Prostate gland (tissue), 2 donors: ENCODE results near the gene PIK3CG. TPM values are rescaled to one million over a fixed set of nuclear protein-coding genes. Genes with fewer than 3 reads are reported as not detected.

ENCODE experiments used
- DNase-seq: peaks from one replicate; pipeline ENCODE4 v3.0.0-alpha.2; 2019; ENCODE audit warnings: low spot score
- H3K27ac ChIP-seq, 2 donors: fragments of 200-600 bp; sonication (generic); 2 replicates each; pipeline ENCODE4 v1.5.1; 2017 to 2019
- H3K27me3 ChIP-seq: fragments of 200-600 bp; sonication (generic); replicated peaks from 2 replicates; pipeline ENCODE4 v1.5.1; 2019; ENCODE audit not compliant: insufficient read depth
- H3K36me3 ChIP-seq, 2 donors: fragments of 200-600 bp; sonication (generic); 1 replicate in 1 of 2; 2 replicates in 1 of 2; pipeline versions ENCODE4 v1.5.1 to v1.8.1; 2017 to 2019
- H3K4me1 ChIP-seq: fragments of 200-600 bp; sonication (generic); replicated peaks from 2 replicates; pipeline ENCODE4 v1.5.1; 2019
- H3K4me3 ChIP-seq, 2 donors: fragments of 200-600 bp; sonication (generic); 2 replicates each; pipeline ENCODE4 v1.5.1; 2017 to 2019
- H3K9me3 ChIP-seq: fragments of 200-600 bp; sonication (generic); 2 replicates; pipeline ENCODE4 v1.5.1; 2017
- POLR2A ChIP-seq: fragments of 450-650 bp; IDR thresholded peaks from one replicate; pipeline ENCODE4 v1.6.1; 2016; ENCODE audit warnings: antibody characterized with exemption, mild to moderate bottlenecking
- POLR2AphosphoS5 ChIP-seq: sonication (generic); formaldehyde crosslinking; IDR thresholded peaks from one replicate; pipeline ENCODE4 v1.6.1; 2017; ENCODE audit warnings: antibody characterized with exemption
- WGBS: methylation state at CpG from one replicate; pipeline ENCODE4 v1.1.5; 2018; 5-methylcytosine and 5-hydroxymethylcytosine counted together
- intact Hi-C: fragments of 100-400 bp; cut with DNase I; formaldehyde crosslinking; loops from one replicate; pipeline ENCODE4 v1.14.2; 2022
- total RNA-seq, 2 donors: library from RNA; depleted of rRNA; stranded (reverse); fragments of >200 nt; gene quantifications; one replicate each; pipeline ENCODE4 v1.1.0, GENCODE V29; 2016
- TF ChIP-seq, protein P1 (sequence below), 4 experiments: fragments of 200-600 bp in 2 of 4; fragments of 450-650 bp in 2 of 4; sonication (generic) in 2 of 4; IDR thresholded peaks; 1 replicate in 3 of 4; 2 replicates in 1 of 4; pipeline ENCODE4 v1.5.1; 2016 to 2019; ENCODE audit warnings: antibody characterized with exemption in 4 of 4, mild to moderate bottlenecking in 2 of 4, moderate library complexity in 2 of 4

The PIK3CG gene
- total RNA-seq, 2 donors from 2014 or later, result 0.87 to 5.1 TPM

DNA sequence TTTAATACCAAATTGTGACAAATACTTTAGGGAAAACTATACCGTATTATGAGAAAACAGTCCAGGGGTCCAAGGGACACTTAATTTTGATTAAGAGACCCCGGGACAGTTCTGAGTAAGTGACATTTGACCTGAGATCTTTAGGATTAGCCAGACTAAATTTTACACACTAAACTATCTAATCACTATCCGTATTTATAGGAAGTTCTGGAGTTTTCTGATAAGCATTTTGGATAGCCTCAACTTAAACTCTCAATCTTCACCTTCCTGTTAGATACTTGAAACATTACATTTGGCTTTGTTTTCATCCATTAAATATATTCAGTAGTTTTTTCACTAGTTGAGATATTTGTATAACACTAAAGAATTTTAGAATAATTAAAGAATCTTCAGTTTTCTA, 5.4 kb downstream of the PIK3CG start:
- no peaks in the 10 kb centered on the region for H3K4me1 ChIP-seq
- 64% methylated on average over 3 of the region's 3 CpGs for WGBS
- no peaks in the 10 kb centered on the region for H3K9me3 ChIP-seq
- DNase-seq, result no peak
- H3K27me3 ChIP-seq, result no peaks in the 10 kb centered on the region
- no peaks in the 10 kb centered on the region for H3K36me3 ChIP-seq
- intact Hi-C loops, result no loop called here
- no peak overlapping the region for H3K27ac ChIP-seq
- no peak overlapping the region for H3K4me3 ChIP-seq
- TF ChIP-seq POLR2AphosphoS5 (no peak), POLR2A (no peak)
- TF ChIP-seq, protein P1, sequence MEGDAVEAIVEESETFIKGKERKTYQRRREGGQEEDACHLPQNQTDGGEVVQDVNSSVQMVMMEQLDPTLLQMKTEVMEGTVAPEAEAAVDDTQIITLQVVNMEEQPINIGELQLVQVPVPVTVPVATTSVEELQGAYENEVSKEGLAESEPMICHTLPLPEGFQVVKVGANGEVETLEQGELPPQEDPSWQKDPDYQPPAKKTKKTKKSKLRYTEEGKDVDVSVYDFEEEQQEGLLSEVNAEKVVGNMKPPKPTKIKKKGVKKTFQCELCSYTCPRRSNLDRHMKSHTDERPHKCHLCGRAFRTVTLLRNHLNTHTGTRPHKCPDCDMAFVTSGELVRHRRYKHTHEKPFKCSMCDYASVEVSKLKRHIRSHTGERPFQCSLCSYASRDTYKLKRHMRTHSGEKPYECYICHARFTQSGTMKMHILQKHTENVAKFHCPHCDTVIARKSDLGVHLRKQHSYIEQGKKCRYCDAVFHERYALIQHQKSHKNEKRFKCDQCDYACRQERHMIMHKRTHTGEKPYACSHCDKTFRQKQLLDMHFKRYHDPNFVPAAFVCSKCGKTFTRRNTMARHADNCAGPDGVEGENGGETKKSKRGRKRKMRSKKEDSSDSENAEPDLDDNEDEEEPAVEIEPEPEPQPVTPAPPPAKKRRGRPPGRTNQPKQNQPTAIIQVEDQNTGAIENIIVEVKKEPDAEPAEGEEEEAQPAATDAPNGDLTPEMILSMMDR (IDR thresholded peaks at IDR 0.05), result no peak

DNA sequence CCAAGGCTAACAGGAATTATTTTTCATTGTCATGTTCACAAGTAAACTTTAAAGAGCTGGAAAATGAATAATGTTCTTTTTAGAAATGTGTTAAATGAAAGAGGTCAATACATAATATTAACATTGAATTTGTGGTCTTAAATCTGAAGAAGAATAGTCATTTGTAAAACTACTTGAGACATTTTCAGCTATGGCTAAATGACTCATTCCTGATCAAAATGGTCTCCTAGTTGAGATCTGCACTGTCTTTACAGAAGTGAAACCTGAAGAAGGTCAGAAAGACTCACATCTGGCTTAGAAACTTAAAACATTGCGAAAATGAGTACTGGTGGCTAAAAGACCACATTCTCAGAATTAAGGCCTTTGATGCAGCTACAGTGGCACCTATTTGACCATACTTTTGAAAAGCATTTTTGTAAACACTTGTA, 5.9 kb downstream of the PIK3CG start:
- TF ChIP-seq POLR2A, result no peak
- TF ChIP-seq, protein P1 (IDR thresholded peaks at IDR 0.05), result no peak
- no peak for TF ChIP-seq POLR2AphosphoS5
- intact Hi-C loops, result no loop called here
- H3K27ac ChIP-seq, result no peak overlapping the region
- WGBS, result 83% methylated on average over 1 of the region's 1 CpG
- no peaks in the 10 kb centered on the region for H3K9me3 ChIP-seq
- H3K4me3 ChIP-seq, result no peak overlapping the region
- no peaks in the 10 kb centered on the region for H3K27me3 ChIP-seq
- no peaks in the 10 kb centered on the region for H3K36me3 ChIP-seq
- no peaks in the 10 kb centered on the region for H3K4me1 ChIP-seq
- no peak for DNase-seq

DNA sequence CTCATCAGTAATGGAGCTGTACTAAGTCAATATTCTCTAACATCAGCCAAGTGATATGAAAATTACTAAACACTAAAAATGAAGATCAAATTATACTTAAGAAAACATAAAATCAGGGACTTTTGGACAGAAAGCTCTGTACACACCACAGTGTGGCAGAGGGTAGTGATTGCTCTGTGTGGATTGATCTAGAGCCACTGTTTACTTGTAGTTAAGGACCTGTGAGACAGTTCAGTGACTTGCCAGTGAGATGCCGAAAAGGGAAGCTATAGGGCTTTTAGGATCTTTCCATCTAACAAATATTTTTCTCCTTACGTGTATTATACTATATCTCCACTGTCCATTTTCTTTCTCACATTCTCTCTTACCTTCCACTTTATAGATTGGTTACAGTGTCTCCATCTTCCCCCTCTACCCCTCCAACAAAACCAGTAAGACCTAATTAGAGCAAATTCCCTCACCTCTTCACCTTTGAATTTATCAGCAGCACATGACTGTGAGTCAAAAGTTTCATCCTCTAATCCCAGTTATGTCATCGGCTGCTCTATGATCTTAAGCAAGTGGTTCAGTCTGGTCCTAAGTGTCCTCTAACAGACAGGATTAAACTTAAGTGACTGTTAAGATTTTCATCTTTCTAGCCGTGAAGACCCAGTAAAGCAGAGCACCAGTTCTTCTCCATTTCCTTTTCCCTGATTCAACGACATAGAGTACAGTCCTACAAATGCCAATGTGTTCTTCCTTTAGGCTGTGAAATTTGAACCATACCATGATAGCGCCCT, 6.9 kb downstream of the PIK3CG start:
- Histone ChIP-seq H3K36me3 (no peaks in the 10 kb centered on the region), H3K27me3 (no peaks in the 10 kb centered on the region), H3K4me1 (no peaks in the 10 kb centered on the region), H3K4me3 (no peak overlapping the region), H3K9me3 (no peaks in the 10 kb centered on the region), H3K27ac (no peak overlapping the region)
- intact Hi-C loops, result no loop called here
- TF ChIP-seq POLR2A, result no peak
- TF ChIP-seq, protein P1 (IDR thresholded peaks at IDR 0.05), result no peak
- no peak for TF ChIP-seq POLR2AphosphoS5
- WGBS, result 66% methylated on average over 6 of the region's 6 CpGs
- DNase-seq, result no peak

DNA sequence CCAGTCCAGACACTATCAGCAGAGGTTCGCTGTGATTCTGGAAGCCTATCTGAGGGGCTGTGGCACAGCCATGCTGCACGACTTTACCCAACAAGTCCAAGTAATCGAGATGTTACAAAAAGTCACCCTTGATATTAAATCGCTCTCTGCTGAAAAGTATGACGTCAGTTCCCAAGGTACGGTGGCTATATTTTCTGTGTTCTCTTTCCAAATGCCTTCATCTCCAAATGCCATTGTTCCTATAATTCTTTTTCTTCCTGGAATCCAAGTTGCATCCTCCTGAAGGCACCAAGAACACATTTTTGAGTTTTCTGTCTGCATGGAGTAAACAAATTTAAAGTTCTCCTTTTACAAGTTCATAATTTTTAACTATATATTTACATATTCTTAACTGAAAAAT, 7.7 kb downstream of the PIK3CG start:
- intact Hi-C loops, result no loop called here
- H3K4me1 ChIP-seq, result no peaks in the 10 kb centered on the region
- no peak overlapping the region for H3K4me3 ChIP-seq
- 90% methylated on average over 6 of the region's 6 CpGs for WGBS
- no peak for TF ChIP-seq POLR2A
- TF ChIP-seq POLR2AphosphoS5, result no peak
- TF ChIP-seq, protein P1 (IDR thresholded peaks at IDR 0.05), result no peak
- H3K36me3 ChIP-seq, result no peaks in the 10 kb centered on the region
- no peak overlapping the region for H3K27ac ChIP-seq
- no peaks in the 10 kb centered on the region for H3K9me3 ChIP-seq
- H3K27me3 ChIP-seq, result no peaks in the 10 kb centered on the region
- DNase-seq, result no peak

DNA sequence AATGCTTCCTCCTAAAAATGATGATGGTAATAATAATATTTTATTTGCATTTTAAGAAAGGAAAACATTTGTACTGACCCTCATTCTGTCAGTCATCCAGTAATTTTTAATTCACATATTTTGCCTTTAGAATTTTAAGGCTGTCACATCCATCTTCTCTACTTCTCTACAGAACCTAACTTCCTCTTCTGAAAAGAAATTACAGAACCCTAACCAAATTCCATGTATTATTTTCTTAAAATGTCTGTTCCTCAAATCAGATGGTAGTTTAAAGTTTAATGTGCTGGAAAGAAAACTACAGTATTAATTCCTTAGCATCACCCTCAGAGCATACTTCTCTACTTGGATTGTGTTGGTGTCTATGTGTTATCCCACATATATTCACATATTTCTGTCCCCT, 9.0 kb downstream of the PIK3CG start:
- DNase-seq, result no peak
- TF ChIP-seq POLR2AphosphoS5 (no peak), POLR2A (no peak)
- Histone ChIP-seq H3K9me3 (no peaks in the 10 kb centered on the region), H3K27me3 (no peaks in the 10 kb centered on the region), H3K4me1 (no peaks in the 10 kb centered on the region), H3K4me3 (no peak overlapping the region), H3K27ac (no peak overlapping the region), H3K36me3 (no peaks in the 10 kb centered on the region)
- intact Hi-C loops, result no loop called here
